Esophagus muscularis mucosa (tissue), 4 donors: Measurements from ENCODE around the gene C1orf116. TPM values are rescaled to one million over a fixed set of nuclear protein-coding genes. Genes with fewer than 3 reads are reported as not detected.

Source experiments
- DNase-seq: peaks from one replicate; pipeline ENCODE4 v3.0.0-alpha.2; 2017; ENCODE audit errors: extremely low spot score
- H3K27ac ChIP-seq, 4 donors: fragments of 200-600 bp; sonication (generic); replicated peaks in 1 of 4; 1 replicate in 3 of 4; 2 replicates in 1 of 4; pipeline ENCODE4 v1.5.1; 2016 to 2019; ENCODE audit warnings: mild to moderate bottlenecking in 1 of 4
- H3K27me3 ChIP-seq, 4 donors: fragments of 200-600 bp; sonication (generic); one replicate each; pipeline versions ENCODE4 v1.5.1 to v1.6.0; 2016 to 2019
- H3K36me3 ChIP-seq, 4 donors: fragments of 200-600 bp; sonication (generic); one replicate each; pipeline ENCODE4 v1.5.1; 2016 to 2019
- H3K4me1 ChIP-seq, 4 donors: fragments of 200-600 bp; sonication (generic); one replicate each; pipeline ENCODE4 v1.5.1; 2016 to 2019
- H3K4me3 ChIP-seq, 4 donors: fragments of 200-600 bp; sonication (generic); 1 replicate in 2 of 4; 2 replicates in 2 of 4; pipeline ENCODE4 v1.5.1; 2016 to 2019; ENCODE audit warnings: mild to moderate bottlenecking in 4 of 4, moderate library complexity in 1 of 4
- H3K9me3 ChIP-seq, 4 donors: fragments of 200-600 bp; sonication (generic); 1 replicate in 3 of 4; 2 replicates in 1 of 4; pipeline ENCODE4 v1.5.1; 2016 to 2019
- CTCF ChIP-seq, 3 experiments: fragments of 200-600 bp in 2 of 3; fragments of 450-650 bp in 1 of 3; sonication (generic) in 2 of 3; IDR thresholded peaks; one replicate each; pipeline ENCODE4 v1.5.1; 2017 to 2019; ENCODE audit warnings: antibody characterized with exemption in 3 of 3, mild to moderate bottlenecking in 2 of 3, moderate library complexity in 1 of 3
- EP300 ChIP-seq: sonication (generic); formaldehyde crosslinking; IDR thresholded peaks from one replicate; pipeline ENCODE4 v1.6.1; 2017; ENCODE audit warnings: antibody characterized with exemption
- POLR2A ChIP-seq: fragments of 450-650 bp; IDR thresholded peaks from one replicate; pipeline ENCODE4 v1.6.1; 2017; ENCODE audit warnings: antibody characterized with exemption, moderate library complexity, mild to moderate bottlenecking, low read depth
- POLR2AphosphoS5 ChIP-seq, 2 donors: sonication (generic); formaldehyde crosslinking; IDR thresholded peaks; one replicate each; pipeline ENCODE4 v1.6.1; 2017; ENCODE audit warnings: antibody characterized with exemption in 2 of 2
- WGBS: methylation state at CpG from one replicate; pipeline ENCODE4 v1.1.5; 2018; 5-methylcytosine and 5-hydroxymethylcytosine counted together
- intact Hi-C: fragments of 100-400 bp; cut with DNase I; formaldehyde crosslinking; loops from one replicate; pipeline ENCODE4 v1.15.1; 2023
- total RNA-seq, 4 donors: library from RNA; depleted of rRNA; stranded (reverse); fragments of >200 nt; gene quantifications; one replicate each; pipeline versions ENCODE4 v1.1.0 to v1.2.1, GENCODE V29; 2016

C1orf116 gene
- total RNA-seq, 4 donors from 2014 or later: under 0.01 to 0.32 (median 0.17) TPM

DNA sequence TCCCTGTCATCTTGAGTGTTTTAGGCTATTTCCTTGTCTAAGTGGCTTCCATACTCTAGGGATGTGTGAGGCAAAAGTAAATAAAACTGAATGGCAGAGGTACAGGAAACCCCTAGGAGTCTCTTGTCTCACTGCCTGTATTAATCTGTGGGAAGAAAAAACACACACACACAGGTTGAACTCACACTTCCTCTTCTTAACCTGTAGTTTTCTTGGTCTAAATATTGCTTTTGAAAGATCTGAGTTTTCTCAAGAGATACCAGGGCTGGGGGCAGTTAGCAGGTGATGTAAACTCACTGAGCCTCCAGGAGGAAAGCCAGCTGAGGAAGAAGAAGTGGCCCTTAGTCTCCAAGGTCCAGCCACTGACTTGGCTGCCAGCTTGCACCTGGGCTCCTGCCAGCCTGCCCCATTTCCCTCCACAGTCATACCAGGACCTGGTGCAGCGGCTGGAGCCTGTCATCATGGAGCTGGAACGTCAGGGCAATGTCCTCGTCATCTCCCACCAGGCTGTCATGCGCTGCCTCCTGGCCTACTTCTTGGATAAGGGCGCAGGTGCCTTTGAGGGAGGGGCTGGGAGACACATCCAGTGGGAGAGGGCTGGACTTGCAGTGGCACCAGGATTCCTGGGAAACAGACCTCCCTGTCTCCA is 37.4 kb upstream of the C1orf116 start:
- intact Hi-C loops: loop anchor here (10.0 kb wide), 1 partner anchor 335 kb away; no protein-coding TSS in a partner anchor
- no peak for TF ChIP-seq POLR2AphosphoS5 (IDR thresholded peaks at IDR 0.05)
- TF ChIP-seq POLR2A: no peak
- TF ChIP-seq CTCF (IDR thresholded peaks at IDR 0.05): no peak
- no peak for TF ChIP-seq EP300
- Histone ChIP-seq H3K4me1 (peaks cover 0 to 16% (median 1%) of the 10 kb centered on the region in 4 donors), H3K4me3 (no peak overlapping the region), H3K36me3 (peaks cover 24 to 97% (median 75%) of the 10 kb centered on the region in 4 donors), H3K9me3 (no peaks in the 10 kb centered on the region), H3K27ac (no peak overlapping the region), H3K27me3 (no peaks in the 10 kb centered on the region)
- DNase-seq: no peak
- 82% methylated on average over 2 of the region's 5 CpGs for WGBS

DNA sequence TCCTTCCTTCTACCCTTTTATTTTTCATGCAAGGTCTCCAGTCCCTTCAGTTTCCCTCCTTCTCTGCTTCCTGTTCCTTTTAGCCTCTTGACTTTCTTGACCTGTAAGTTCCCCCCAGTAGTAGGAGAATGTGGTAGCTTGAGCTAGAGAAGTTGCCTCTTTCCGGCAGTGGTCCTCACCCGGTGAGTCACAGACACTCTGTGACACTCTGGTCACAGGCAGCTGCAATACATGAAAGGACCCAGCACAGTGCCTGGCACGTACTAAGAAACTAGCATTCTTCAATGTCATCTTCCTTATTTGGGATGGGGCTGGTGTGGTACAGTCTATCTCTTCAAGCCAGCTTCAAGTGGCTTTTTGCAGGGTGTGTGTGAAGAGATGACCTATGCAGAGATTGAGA is 36.5 kb upstream of the C1orf116 start:
- Histone ChIP-seq H3K27me3 (no peaks in the 10 kb centered on the region), H3K27ac (no peak overlapping the region), H3K4me3 (no peak overlapping the region), H3K36me3 (peaks cover 27 to 93% (median 80%) of the 10 kb centered on the region in 4 donors), H3K4me1 (peaks cover 0 to 10% (median 2%) of the 10 kb centered on the region in 4 donors), H3K9me3 (no peaks in the 10 kb centered on the region)
- 81% methylated on average over 3 of the region's 3 CpGs for WGBS
- intact Hi-C loops: no loop called here
- no peak for TF ChIP-seq POLR2A
- no peak for TF ChIP-seq CTCF (IDR thresholded peaks at IDR 0.05)
- TF ChIP-seq EP300: no peak
- TF ChIP-seq POLR2AphosphoS5 (IDR thresholded peaks at IDR 0.05): no peak
- no peak for DNase-seq

DNA sequence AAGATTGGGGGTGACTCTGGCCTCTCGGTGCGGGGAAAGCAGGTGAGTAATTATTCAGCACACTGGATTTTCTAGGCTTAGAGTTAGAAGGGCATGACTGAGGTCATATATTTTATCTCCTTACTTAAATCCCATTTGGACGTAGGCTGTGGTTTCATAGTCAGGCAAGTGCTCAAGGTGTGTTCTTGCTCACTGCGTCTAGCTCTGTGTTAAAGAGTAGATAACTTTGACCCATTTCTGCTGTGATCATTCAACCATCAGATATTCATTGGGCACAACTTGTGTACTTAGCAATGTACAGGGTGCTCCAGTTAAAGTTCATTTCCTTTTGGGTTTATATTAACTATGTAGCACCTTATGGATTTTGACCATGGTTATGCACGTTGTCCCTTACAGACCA is 35.1 kb upstream of the C1orf116 start:
- H3K36me3 ChIP-seq: peaks cover 31 to 100% (median 87%) of the 10 kb centered on the region in 4 donors
- peaks cover 0 to 6% (median 2%) of the 10 kb centered on the region in 4 donors for H3K4me1 ChIP-seq
- no peaks in the 10 kb centered on the region for H3K27me3 ChIP-seq
- TF ChIP-seq POLR2A (no peak), CTCF (IDR thresholded peaks at IDR 0.05) (no peak), POLR2AphosphoS5 (IDR thresholded peaks at IDR 0.05) (no peak), EP300 (no peak)
- no peaks in the 10 kb centered on the region for H3K9me3 ChIP-seq
- WGBS: 93% methylated on average over 5 of the region's 5 CpGs
- no peak for DNase-seq
- no peak overlapping the region for H3K27ac ChIP-seq
- H3K4me3 ChIP-seq: no peak overlapping the region
- intact Hi-C loops: no loop called here

DNA sequence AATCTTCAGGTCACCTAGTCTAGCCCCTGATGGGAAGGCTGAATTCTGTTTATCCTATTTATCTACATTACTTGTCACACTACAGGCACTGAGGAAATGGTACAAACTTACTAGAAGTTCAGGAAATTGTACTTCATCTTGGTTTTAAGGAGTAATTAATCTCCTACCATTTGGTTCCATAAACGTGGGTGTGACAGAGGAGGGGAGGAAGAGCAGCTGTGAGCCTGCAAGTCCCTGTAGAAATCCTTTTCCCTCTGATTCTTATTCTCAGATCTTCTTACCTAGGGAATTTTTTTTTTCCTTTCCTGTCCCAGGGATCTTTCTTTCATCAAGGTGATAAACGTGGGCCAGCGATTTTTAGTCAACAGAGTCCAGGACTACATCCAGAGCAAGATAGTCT is 34.6 kb upstream of the C1orf116 start:
- H3K36me3 ChIP-seq: peaks cover 31 to 100% (median 90%) of the 10 kb centered on the region in 4 donors

More for the DNA sequence above, 34.6 kb upstream of the C1orf116 start:
- no peak overlapping the region for H3K4me3 ChIP-seq
- no peak for DNase-seq
- peaks cover 0 to 6% (median 2%) of the 10 kb centered on the region in 4 donors for H3K4me1 ChIP-seq
- H3K27me3 ChIP-seq: no peaks in the 10 kb centered on the region
- no peaks in the 10 kb centered on the region for H3K9me3 ChIP-seq
- intact Hi-C loops: no loop called here
- no peak overlapping the region for H3K27ac ChIP-seq
- WGBS: 59% methylated on average over 3 of the region's 3 CpGs
- no peak for TF ChIP-seq EP300
- no peak for TF ChIP-seq POLR2A
- TF ChIP-seq POLR2AphosphoS5 (IDR thresholded peaks at IDR 0.05): no peak
- no peak for TF ChIP-seq CTCF (IDR thresholded peaks at IDR 0.05)
